Endothelial cell of umbilical vein (primary cell): ENCODE data around the gene AGMO.

ENCODE experiments used
- CTCF ChIP-seq, 2 donors: IDR thresholded peaks; 1 replicate in 1 of 2; 2 replicates in 1 of 2; pipeline ENCODE4 v1.5.1; 2011; ENCODE audit warnings: low read length in 2 of 2, mild to moderate bottlenecking in 2 of 2, moderate library complexity in 2 of 2, control low read depth in 1 of 2, inconsistent platforms in 1 of 2, low read depth in 1 of 2; ENCODE audit not compliant: insufficient read depth in 1 of 2; ENCODE audit errors: extremely low read depth in 1 of 2
- POLR2A ChIP-seq: IDR thresholded peaks from 2 replicates; pipeline ENCODE4 v1.6.1; 2012; ENCODE audit warnings: low read depth, mild to moderate bottlenecking, control low read depth, low read length
- POLR2AphosphoS5 ChIP-seq: IDR thresholded peaks from 2 replicates; pipeline ENCODE4 v1.6.1; 2012; ENCODE audit warnings: low read depth, mild to moderate bottlenecking, control low read depth, low read length, moderate library complexity; ENCODE audit not compliant: insufficient read depth

DNA sequence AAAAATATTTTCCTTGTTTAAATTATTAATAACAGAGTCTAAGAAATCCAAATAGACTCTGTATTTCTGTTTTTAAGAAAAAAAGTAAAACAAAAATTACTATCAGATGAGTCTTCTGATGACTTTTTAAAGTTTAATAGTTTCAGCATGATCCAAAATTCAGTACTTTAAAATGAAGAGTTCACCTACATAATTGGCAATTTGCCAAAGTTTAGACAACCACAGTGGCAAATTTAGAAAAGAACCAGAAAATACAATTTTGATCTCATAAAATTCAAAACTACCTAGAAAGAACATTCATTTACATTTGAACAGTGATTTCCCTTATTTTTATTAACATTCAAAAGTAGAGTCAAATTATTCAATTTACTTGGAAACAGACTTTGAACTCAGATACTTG lies 56.1 kb downstream of the AGMO start:
- TF ChIP-seq CTCF (IDR thresholded peaks at IDR 0.05; ENCODE audit: extremely low read depth in 1 of 2, insufficient read depth in 1 of 2, low read depth in 1 of 2, low read length in 2 of 2) (no peak), POLR2AphosphoS5 (no peak), POLR2A (no peak)
